ENCODE results near the gene GPSM1.
A peak's percentile ranks its signal among the peaks of the same experiment; 100 is the strongest.
"Not testable (repeated sequence)": the region's sequence is repeated elsewhere in the genome, so short reads cannot be mapped to it uniquely, and the experiment has no call there.

GPSM1 gene

GRCh38 chr9:136345281-136346156, 18.2 kb downstream of the GPSM1 start:
- peak; percentile 67 for DNase-seq (ENCODE audit: low spot score)

DNA sequence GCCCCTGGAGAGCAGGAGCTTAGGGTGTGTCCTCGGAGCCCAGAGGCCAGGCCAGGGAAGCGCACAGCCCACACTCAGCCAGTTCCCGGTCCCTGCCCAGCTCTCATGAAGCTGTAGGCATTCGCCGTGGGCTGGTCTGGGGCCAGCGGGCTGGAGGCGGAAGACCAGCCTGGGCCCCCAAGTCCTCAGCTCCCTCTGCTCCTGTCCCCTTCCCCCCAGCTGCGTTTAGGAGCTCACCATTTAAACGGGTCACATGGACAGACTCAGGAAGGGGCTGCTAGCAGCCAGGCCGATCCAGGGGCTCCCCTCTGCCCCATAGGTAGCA, 18.8 kb downstream of the GPSM1 start:
- no peak for DNase-seq (ENCODE audit: low spot score)

- DNase-seq (ENCODE audit: low spot score): no peak
These were observed 19.7 kb downstream of the GPSM1 start for GRCh38 chr9:136346927-136347465.

- no peak for DNase-seq (ENCODE audit: low spot score)
These were observed 20.3 kb downstream of the GPSM1 start for GRCh38 chr9:136347472-136348256.

GRCh38 chr9:136348691-136349090, 21.4 kb downstream of the GPSM1 start:
- no peak for DNase-seq (ENCODE audit: low spot score)

GRCh38 chr9:136349546-136349945, 22.2 kb downstream of the GPSM1 start:
- no peak for DNase-seq (ENCODE audit: low spot score)

- DNase-seq (ENCODE audit: low spot score): no peak
These were observed 24.0 kb downstream of the GPSM1 start for GRCh38 chr9:136351252-136351800.

- DNase-seq (ENCODE audit: low spot score): not testable (repeated sequence)
These were observed 24.5 kb downstream of the GPSM1 start for GRCh38 chr9:136351868-136352267.

DNA sequence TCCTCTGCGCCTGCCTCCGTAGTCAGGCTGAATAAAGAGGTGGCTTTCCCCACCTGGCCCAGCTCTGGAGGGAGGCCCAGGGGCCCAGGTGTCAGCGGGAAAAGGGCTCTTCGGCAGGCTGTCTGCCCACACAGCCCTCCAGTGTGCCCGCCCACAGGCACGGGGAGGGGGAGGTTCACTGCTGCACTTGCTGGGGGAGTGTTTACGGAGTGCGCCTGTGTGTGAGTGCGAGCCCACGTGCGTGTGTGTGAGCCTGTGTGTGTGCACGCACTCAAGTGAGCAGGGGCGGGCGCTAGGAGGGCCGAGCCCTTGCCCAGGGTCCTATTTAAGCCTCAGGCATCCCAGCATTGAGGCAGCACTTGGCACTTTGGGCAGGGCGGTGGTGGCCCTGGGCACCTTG, 25.3 kb downstream of the GPSM1 start:
- DNase-seq (ENCODE audit: low spot score): peak; percentile 45

DNA sequence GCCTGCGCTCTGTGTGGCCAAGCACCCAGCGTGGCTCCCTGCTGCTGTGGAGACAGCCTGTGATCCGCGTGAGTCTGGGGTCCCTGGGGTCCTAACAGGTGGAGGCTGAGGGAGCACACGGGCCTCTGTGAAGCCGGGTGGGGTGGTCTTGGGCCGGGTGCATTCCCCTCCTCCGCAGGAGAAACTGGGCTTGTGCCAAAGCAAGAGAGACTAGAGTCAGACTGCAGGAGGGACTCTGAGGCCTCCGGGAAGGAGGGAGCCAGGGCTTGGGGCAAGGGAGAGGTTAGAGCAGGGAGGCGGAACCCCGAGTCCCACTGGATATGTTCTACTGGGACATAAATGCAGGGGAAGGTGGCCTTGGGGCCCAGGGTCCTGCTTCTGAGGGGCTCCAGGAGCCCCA, 25.7 kb downstream of the GPSM1 start:
- no peak for DNase-seq (ENCODE audit: low spot score)

DNA sequence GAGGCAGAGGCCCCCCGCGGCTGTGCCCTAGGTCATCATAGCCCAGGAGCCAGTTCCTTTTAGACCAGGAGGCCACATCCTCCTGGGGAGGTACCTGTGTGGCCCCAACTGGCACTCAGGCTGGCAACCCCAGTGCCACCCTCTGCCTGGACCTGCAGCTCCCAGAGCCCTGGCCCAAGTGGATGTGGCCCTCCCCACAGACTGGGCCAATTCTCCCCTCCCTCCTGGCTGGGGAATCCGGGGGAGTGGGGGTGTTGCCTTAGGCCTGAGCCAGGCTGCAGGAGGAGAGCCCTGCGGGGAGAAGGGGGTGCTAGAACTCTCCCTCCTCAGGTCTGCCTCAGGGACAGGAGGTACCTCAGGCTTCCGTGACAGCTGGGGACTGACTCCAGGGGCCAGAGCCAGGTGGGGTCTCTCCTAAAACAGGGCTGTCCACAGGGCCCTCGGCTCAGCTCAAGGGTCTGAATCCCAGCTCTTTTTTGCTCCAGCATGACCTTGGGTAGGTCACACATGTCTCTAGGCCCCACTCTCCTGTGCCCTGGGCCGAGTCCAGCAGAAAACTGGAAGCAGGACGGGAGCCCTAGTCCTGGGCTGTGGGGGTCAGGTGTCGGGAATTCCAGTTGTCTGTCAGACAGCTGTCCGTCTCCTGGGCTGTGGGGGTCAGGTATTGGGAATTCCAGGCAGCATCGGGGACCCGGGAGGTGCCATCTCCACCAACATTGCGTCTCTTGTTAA, 26.6 kb downstream of the GPSM1 start:
- no peak for DNase-seq (ENCODE audit: low spot score)

- DNase-seq (ENCODE audit: low spot score): no peak
These were observed 27.3 kb downstream of the GPSM1 start for GRCh38 chr9:136354592-136355085.

DNA sequence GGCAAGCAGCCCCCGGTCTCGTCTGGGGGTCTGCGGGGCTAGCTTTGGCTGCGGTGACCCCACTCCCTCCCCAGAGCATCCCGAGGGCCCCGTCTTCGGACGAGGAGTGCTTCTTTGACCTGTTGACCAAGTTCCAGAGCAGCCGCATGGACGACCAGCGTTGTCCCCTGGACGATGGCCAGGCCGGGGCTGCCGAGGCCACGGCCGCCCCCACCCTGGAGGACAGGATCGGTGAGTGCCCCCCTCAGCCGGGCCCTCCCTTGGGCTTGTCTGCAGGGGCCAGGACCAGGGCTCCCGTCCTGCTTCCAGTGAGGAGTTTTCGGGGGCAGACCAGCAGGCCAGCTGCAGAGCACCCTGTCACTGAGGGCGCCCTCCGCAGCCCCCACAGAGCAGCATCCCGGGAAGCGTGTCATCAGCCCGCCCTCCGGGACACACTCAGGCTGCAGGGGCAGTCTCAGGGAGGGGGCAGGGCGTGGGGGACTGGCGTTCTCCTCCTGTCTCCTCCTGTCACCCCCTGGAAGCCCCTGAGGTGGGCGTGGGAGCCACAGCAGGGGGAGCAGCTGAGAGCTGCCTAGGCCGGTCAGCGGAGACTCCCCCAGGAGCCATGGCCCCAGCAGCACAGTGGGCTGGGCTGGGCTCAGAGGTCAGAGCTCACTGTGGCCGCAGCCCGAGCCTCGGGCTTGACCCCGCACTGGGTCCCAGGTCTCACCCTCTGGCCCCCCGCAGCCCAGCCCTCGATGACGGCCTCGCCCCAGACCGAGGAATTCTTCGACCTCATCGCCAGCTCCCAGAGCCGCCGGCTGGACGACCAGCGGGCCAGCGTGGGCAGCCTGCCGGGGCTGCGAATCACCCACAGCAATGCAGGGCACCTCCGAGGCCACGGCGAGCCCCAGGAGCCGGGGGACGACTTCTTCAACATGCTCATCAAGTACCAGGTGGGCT, 28.5 kb downstream of the GPSM1 start:
- no peak for DNase-seq (ENCODE audit: low spot score)

DNA sequence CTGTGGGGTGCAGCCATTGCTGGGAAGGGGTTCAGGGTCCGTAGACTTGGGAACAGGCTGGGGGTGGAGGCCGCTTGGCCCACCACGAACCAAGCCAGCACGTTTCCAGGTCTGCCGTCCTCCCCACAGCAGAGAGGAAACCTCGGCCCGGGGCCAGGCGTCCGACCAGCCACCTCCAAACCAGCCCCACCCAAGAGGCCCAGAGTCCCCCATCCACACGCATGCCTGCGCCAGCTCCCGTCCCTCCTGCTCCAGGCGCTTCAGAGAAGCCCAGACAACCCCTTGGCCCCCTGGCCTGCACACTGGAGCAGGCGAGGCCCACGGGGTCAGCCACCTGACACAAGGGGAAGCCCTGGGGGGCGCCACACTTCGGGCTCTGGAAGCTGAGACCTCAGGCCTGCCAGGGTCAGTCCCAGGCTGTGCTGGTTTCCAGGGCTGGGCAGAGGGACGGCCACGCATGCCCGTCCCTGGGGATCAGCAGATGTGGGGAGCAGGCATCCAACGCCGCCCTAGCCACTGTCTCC, 29.9 kb downstream of the GPSM1 start:
- DNase-seq (ENCODE audit: low spot score): no peak

DNA sequence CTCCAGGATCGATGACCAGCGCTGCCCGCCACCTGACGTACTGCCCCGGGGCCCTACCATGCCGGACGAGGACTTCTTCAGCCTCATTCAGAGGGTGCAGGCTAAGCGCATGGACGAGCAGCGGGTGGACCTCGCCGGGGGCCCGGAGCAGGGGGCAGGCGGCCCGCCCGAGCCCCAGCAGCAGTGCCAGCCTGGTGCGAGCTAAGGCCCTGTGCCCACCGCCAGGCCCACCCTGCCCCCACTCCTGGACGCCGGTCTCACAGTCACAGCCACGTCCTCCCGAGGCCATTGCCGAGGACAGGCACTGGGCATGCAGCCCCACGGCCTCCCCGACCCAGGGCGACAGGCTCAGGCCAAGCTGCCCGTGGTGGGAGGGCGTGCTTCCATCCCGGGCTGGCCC, 30.7 kb downstream of the GPSM1 start:
- DNase-seq (ENCODE audit: low spot score): no peak

GRCh38 chr9:136358888-136359287, 31.5 kb downstream of the GPSM1 start:
- DNase-seq (ENCODE audit: low spot score): no peak

DNA sequence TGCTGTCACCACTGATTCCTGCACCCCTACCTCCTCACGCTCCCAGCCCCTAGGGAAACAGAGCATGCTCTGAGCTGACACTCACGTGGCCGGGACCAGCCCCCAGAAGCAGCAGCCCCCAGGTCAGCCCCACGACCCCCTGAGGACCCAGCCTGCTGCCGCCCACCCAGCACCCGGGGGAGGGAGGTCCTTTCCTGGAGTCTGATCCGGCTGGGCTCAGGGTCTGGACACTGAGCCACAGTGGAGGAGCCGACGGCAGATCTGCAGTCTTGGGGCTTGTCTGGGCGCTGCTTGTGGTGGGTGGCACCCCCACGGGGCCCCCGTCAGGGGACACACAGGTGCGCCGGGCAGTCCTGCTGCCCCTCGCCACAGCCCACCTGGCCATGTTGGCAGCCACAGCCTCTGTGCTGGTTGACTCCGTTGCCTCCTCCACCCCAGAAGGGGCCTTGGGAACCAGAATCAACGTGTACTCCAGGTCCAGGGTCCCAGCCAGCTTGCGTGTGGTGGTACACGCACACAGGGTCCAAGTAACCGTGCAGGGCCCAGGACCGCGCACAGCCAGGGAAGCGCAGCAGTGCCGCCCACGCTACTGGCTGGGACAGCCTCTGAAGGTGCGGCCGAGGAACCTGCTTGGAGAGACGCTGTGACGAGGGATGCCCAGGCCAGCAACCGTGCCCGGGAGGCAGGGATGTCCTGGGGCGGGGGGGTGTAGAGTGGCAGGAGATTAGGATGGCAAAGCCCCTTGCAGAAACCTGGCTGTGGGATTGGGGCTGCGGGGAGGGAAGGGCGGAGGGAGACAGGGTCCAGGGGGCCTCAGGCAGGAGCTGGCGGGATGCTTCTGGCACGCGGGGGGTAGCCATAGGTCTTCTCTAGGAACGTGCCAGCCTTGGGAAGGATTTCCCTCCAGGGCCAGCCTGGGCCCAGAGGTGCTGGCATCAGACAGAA, 32.7 kb downstream of the GPSM1 start:
- DNase-seq (ENCODE audit: low spot score): no peak

DNA sequence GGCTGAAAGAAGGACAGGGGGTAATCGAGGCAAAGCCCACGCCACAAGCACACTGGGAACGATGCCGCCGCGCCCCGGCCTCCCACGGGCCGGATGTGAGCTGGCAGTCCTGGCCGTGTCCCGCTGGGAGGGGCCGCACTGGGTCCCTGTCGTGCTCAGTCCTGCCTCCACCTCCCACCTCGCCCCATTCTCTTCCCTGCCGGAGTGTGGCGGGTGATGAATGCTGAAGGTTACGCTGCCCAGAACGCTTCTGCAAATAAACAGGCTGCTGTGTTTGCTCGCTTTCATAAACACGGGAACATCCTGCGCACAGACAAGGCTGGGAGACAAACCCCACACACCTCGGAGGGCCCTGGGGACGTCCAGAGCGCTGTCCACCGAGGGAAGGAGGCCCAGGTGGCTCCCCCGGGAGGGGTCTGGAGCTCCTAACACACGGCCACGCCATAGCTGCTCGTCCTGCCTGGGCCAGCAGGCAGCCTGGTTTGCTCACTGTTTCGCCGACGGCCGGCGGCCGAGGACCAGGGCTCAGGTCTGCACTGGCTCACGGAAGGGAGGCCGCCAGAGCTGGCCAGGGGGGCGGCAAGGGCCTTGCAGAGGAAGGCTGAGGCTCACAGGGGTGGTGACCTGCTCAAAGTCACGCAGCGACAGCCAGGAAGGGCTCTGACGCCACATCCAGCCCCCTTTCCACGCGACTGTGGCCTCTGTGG, 33.9 kb downstream of the GPSM1 start:
- no peak for DNase-seq (ENCODE audit: low spot score)
